Activated B cell treated with CpG ODN at 0.5 μM for 24 hours (primary cell): Measurements from ENCODE around the gene KCTD21. TPM values are rescaled to one million over a fixed set of nuclear protein-coding genes. Genes with fewer than 3 reads are reported as not detected.

Source experiments
- ATAC-seq: fragments of 200-7000 bp; cut with Tn5 transposase; one replicate; pipeline ENCODE4 v1.10.0; 2021; ENCODE audit warnings: low read depth, mild to moderate bottlenecking, moderate library complexity
- CTCF ChIA-PET: fragments of 350-600 bp; sonication (Branson Sonifier 250); formaldehyde crosslinking; loops from one replicate; lab custom pipeline; 2021; ENCODE audit warnings: antibody characterized with exemption; lab: Charles Lee
- POLR2A ChIA-PET: fragments of 350-600 bp; sonication (Branson Sonifier 250); formaldehyde crosslinking; loops from one replicate; lab custom pipeline; 2021; ENCODE audit warnings: antibody characterized with exemption; lab: Charles Lee
- DNase-seq: peaks from one replicate; pipeline ENCODE4 v3.0.0; 2022
- H3K27ac Mint-ChIP-seq: one replicate; pipeline ENCODE4 v1.8.0; 2020; ENCODE audit warnings: mixed read lengths
- H3K27me3 Mint-ChIP-seq: one replicate; pipeline ENCODE4 v1.8.0; 2021; ENCODE audit warnings: mixed read lengths
- H3K36me3 Mint-ChIP-seq: one replicate; pipeline ENCODE4 v1.8.0; 2021; ENCODE audit warnings: low read depth, mixed read lengths
- H3K4me1 Mint-ChIP-seq: one replicate; pipeline ENCODE4 v1.8.0; 2021; ENCODE audit warnings: mixed read lengths
- H3K4me3 Mint-ChIP-seq: one replicate; pipeline ENCODE4 v1.8.0; 2020; ENCODE audit warnings: mild to moderate bottlenecking, mixed read lengths
- H3K9me3 Mint-ChIP-seq: one replicate; pipeline ENCODE4 v1.8.0; 2020; ENCODE audit warnings: mixed read lengths
- CTCF ChIP-seq: fragments of 200-600 bp; IDR thresholded peaks from one replicate; pipeline ENCODE4 v1.8.0; 2022; ENCODE audit warnings: antibody characterized with exemption, mild to moderate bottlenecking
- intact Hi-C: fragments of 100-400 bp; cut with micrococcal nuclease; formaldehyde crosslinking; loops from one replicate; pipeline ENCODE4 v1.15.1; 2024
- total RNA-seq: library from RNA; stranded (reverse); gene quantifications from 2 replicates; pipeline ENCODE4 v1.2.3, GENCODE V29; 2022

KCTD21 gene
- total RNA-seq, 1 donor from 2014 or later: 3.2 TPM

GRCh38 chr11:78213526-78214330 lies 25.3 kb upstream of the KCTD21 start:
- intact Hi-C loops: no loop called here
- Mint-ChIP-seq H3K9me3 (no peaks in the 10 kb centered on the region), H3K27ac (no peak overlapping the region), H3K4me1 (no peaks in the 10 kb centered on the region), H3K27me3 (no peaks in the 10 kb centered on the region), H3K4me3 (no peak overlapping the region), H3K36me3 (peaks cover 39% of the 10 kb centered on the region)
- POLR2A ChIA-PET: no interaction called here
- DNase-seq (no peak), ATAC-seq (no peak)
- no peak for TF ChIP-seq CTCF
- CTCF ChIA-PET: no interaction called here

- DNase-seq (no peak), ATAC-seq (no peak)
- Mint-ChIP-seq H3K36me3 (peaks cover 29% of the 10 kb centered on the region), H3K4me3 (no peak overlapping the region), H3K27ac (no peak overlapping the region), H3K9me3 (no peaks in the 10 kb centered on the region), H3K4me1 (no peaks in the 10 kb centered on the region), H3K27me3 (no peaks in the 10 kb centered on the region)
- ChIA-PET CTCF (no interaction called here), POLR2A (no interaction called here)
- intact Hi-C loops: no loop called here
- TF ChIP-seq CTCF: no peak
Measured at GRCh38 chr11:78212586-78213371, 24.4 kb upstream of the KCTD21 start.

GRCh38 chr11:78211565-78211964 lies 23.1 kb upstream of the KCTD21 start:
- no peak overlapping the region for H3K27ac Mint-ChIP-seq

GRCh38 chr11:78210000-78210608 lies 21.7 kb upstream of the KCTD21 start:
- Mint-ChIP-seq H3K9me3 (no peaks in the 10 kb centered on the region), H3K4me1 (no peaks in the 10 kb centered on the region), H3K27me3 (no peaks in the 10 kb centered on the region), H3K27ac (no peak overlapping the region), H3K4me3 (no peak overlapping the region), H3K36me3 (peaks cover 11% of the 10 kb centered on the region)
- TF ChIP-seq CTCF: no peak
- ChIA-PET POLR2A (no interaction called here), CTCF (no interaction called here)
- intact Hi-C loops: no loop called here
- DNase-seq (no peak), ATAC-seq (no peak)

More at GRCh38 chr11:78211565-78211964, 23.1 kb upstream of the KCTD21 start:
- intact Hi-C loops: no loop called here
- peaks cover 20% of the 10 kb centered on the region for H3K36me3 Mint-ChIP-seq
- ATAC-seq: no peak
- H3K4me3 Mint-ChIP-seq: no peak overlapping the region
- TF ChIP-seq CTCF: no peak
- H3K27me3 Mint-ChIP-seq: no peaks in the 10 kb centered on the region
- POLR2A ChIA-PET: no interaction called here
- H3K4me1 Mint-ChIP-seq: no peaks in the 10 kb centered on the region
- CTCF ChIA-PET: no interaction called here
- no peaks in the 10 kb centered on the region for H3K9me3 Mint-ChIP-seq
- no peak for DNase-seq

GRCh38 chr11:78209478-78209877 lies 21.1 kb upstream of the KCTD21 start:
- peaks cover 5% of the 10 kb centered on the region for H3K36me3 Mint-ChIP-seq

More at GRCh38 chr11:78209478-78209877, 21.1 kb upstream of the KCTD21 start:
- no peak for ATAC-seq
- ChIA-PET POLR2A (no interaction called here), CTCF (no interaction called here)
- Mint-ChIP-seq H3K27ac (no peak overlapping the region), H3K9me3 (no peaks in the 10 kb centered on the region), H3K27me3 (no peaks in the 10 kb centered on the region), H3K4me3 (no peak overlapping the region), H3K4me1 (no peaks in the 10 kb centered on the region)
- no peak for TF ChIP-seq CTCF
- intact Hi-C loops: no loop called here
- no peak for DNase-seq
